Measurements from ENCODE around the gene FAM131C.

FAM131C gene

GRCh38 chr1:16010837-16011236 is 62.6 kb downstream of the FAM131C start:
- Histone ChIP-seq H3K27me3 (ENCODE audit: low read length) (no peaks in the 10 kb centered on the region), H3K4me2 (ENCODE audit: low read depth, low read length, poor library complexity, severe bottlenecking) (no peak overlapping the region), H3K9me3 (ENCODE audit: insufficient read depth, low read length) (no peaks in the 10 kb centered on the region), H3F3A (ENCODE audit: insufficient read depth) (no peaks in the 10 kb centered on the region), H3K27ac (ENCODE audit: low read depth, low read length) (no peak overlapping the region), H2AFZ (ENCODE audit: low read depth, low read length, severe bottlenecking) (no peak overlapping the region), H3K36me3 (ENCODE audit: low read length) (no peaks in the 10 kb centered on the region), H3K9ac (ENCODE audit: low read length) (no peak overlapping the region), H3K4me3 (ENCODE audit: insufficient read depth, low read length, poor library complexity, severe bottlenecking) (no peak overlapping the region), H4K20me1 (ENCODE audit: low read depth, low read length) (no peaks in the 10 kb centered on the region), H3K79me2 (ENCODE audit: insufficient read depth, low read length) (no peaks in the 10 kb centered on the region), H3K9me2 (replicated peaks; ENCODE audit: insufficient read depth, low read length) (no peaks in the 10 kb centered on the region)
- TF ChIP-seq, protein P1, sequence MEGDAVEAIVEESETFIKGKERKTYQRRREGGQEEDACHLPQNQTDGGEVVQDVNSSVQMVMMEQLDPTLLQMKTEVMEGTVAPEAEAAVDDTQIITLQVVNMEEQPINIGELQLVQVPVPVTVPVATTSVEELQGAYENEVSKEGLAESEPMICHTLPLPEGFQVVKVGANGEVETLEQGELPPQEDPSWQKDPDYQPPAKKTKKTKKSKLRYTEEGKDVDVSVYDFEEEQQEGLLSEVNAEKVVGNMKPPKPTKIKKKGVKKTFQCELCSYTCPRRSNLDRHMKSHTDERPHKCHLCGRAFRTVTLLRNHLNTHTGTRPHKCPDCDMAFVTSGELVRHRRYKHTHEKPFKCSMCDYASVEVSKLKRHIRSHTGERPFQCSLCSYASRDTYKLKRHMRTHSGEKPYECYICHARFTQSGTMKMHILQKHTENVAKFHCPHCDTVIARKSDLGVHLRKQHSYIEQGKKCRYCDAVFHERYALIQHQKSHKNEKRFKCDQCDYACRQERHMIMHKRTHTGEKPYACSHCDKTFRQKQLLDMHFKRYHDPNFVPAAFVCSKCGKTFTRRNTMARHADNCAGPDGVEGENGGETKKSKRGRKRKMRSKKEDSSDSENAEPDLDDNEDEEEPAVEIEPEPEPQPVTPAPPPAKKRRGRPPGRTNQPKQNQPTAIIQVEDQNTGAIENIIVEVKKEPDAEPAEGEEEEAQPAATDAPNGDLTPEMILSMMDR (IDR thresholded peaks at IDR 0.05; ENCODE audit: insufficient read depth, low read length, poor library complexity, severe bottlenecking), result no peak
- TF ChIP-seq EZH2phosphoT487 (conservative IDR thresholded peaks at IDR 0.05; ENCODE audit: low read length), result no peak

DNA sequence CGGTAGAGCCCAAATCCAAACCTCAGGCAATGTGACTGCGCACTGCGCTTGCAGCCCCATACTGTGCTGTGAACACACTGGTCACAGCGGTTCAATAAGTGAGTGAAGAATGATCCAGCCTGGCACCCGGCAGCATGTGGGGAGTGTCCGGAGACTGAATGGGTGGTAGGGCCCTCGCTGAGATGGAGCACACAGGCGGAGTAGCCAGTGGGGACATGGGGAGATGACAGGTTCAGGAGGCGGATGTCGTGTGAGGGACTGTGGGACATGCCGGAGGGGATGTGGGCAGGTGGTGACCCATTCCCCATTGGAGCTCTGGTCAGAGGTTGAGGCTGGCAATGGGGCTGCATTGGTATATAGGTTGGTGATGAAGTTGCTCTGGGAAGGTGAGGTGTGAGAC is 63.8 kb downstream of the FAM131C start:
- no peaks in the 10 kb centered on the region for H3K36me3 ChIP-seq (ENCODE audit: low read length)
- no peak overlapping the region for H3K9ac ChIP-seq (ENCODE audit: low read length)
- H3F3A ChIP-seq (ENCODE audit: insufficient read depth), result no peaks in the 10 kb centered on the region
- no peaks in the 10 kb centered on the region for H3K27me3 ChIP-seq (ENCODE audit: low read length)
- no peak for TF ChIP-seq EZH2phosphoT487 (conservative IDR thresholded peaks at IDR 0.05; ENCODE audit: low read length)
- TF ChIP-seq, protein P1 (IDR thresholded peaks at IDR 0.05; ENCODE audit: insufficient read depth, low read length, poor library complexity, severe bottlenecking), result no peak
- H3K79me2 ChIP-seq (ENCODE audit: insufficient read depth, low read length), result no peaks in the 10 kb centered on the region
- H3K4me2 ChIP-seq (ENCODE audit: low read depth, low read length, poor library complexity, severe bottlenecking), result no peak overlapping the region
- H4K20me1 ChIP-seq (ENCODE audit: low read depth, low read length), result no peaks in the 10 kb centered on the region
- no peaks in the 10 kb centered on the region for H3K9me3 ChIP-seq (ENCODE audit: insufficient read depth, low read length)
- H3K27ac ChIP-seq (ENCODE audit: low read depth, low read length), result no peak overlapping the region
- no peak overlapping the region for H2AFZ ChIP-seq (ENCODE audit: low read depth, low read length, severe bottlenecking)
- H3K9me2 ChIP-seq (replicated peaks; ENCODE audit: insufficient read depth, low read length), result no peaks in the 10 kb centered on the region
- H3K4me3 ChIP-seq (ENCODE audit: insufficient read depth, low read length, poor library complexity, severe bottlenecking), result no peak overlapping the region

DNA sequence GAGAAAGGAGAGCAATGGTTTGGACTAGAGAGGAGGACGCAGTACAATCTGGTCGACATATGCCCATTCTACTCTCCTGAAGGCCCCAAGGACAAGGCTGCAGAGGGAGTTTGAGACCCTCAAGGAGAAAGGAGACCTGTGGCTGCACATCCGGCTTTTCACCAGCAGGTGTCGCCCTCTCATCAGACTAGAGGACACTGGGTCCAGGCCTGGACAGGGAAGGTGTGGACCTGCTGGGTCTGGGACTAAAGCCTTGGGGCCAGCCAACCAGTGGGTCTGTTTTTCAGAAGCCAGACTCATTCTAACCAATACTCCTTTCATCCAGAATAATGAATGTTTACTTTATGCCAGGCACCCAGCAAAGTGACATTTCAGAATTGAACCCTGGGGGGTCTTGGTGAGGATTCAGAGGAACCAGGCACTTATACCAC is 64.4 kb downstream of the FAM131C start:
- H3F3A ChIP-seq (ENCODE audit: insufficient read depth), result no peaks in the 10 kb centered on the region
- H3K9me3 ChIP-seq (ENCODE audit: insufficient read depth, low read length), result no peaks in the 10 kb centered on the region
- H3K4me2 ChIP-seq (ENCODE audit: low read depth, low read length, poor library complexity, severe bottlenecking), result no peak overlapping the region
- H3K9me2 ChIP-seq (replicated peaks; ENCODE audit: insufficient read depth, low read length), result no peaks in the 10 kb centered on the region
- no peak overlapping the region for H3K9ac ChIP-seq (ENCODE audit: low read length)
- no peak overlapping the region for H2AFZ ChIP-seq (ENCODE audit: low read depth, low read length, severe bottlenecking)
- no peak overlapping the region for H3K4me3 ChIP-seq (ENCODE audit: insufficient read depth, low read length, poor library complexity, severe bottlenecking)
- H3K27ac ChIP-seq (ENCODE audit: low read depth, low read length), result no peak overlapping the region
- H3K79me2 ChIP-seq (ENCODE audit: insufficient read depth, low read length), result no peaks in the 10 kb centered on the region
- H3K36me3 ChIP-seq (ENCODE audit: low read length), result no peaks in the 10 kb centered on the region
- no peaks in the 10 kb centered on the region for H3K27me3 ChIP-seq (ENCODE audit: low read length)
- H4K20me1 ChIP-seq (ENCODE audit: low read depth, low read length), result no peaks in the 10 kb centered on the region
- TF ChIP-seq, protein P1 (IDR thresholded peaks at IDR 0.05; ENCODE audit: insufficient read depth, low read length, poor library complexity, severe bottlenecking), result peak; percentile 94
- no peak for TF ChIP-seq EZH2phosphoT487 (conservative IDR thresholded peaks at IDR 0.05; ENCODE audit: low read length)
